Uterus (tissue), 4 donors: ENCODE measurements around the gene EIF3M. TPM values are rescaled to one million over a fixed set of nuclear protein-coding genes. Genes with fewer than 3 reads are reported as not detected.

ENCODE experiments used
- DNase-seq, 2 donors: peaks; one replicate each; pipeline ENCODE4 v3.0.0-alpha.2; 2019 to 2020
- H3K27ac ChIP-seq, 2 donors: fragments of 200-600 bp; sonication (generic); 1 replicate in 1 of 2; 2 replicates in 1 of 2; pipeline ENCODE4 v1.5.1; 2016 to 2018
- H3K27me3 ChIP-seq, 2 donors: fragments of 200-600 bp; sonication (generic); one replicate each; pipeline ENCODE4 v1.5.1; 2018 to 2019; ENCODE audit warnings: control low read depth in 1 of 2
- H3K36me3 ChIP-seq, 2 donors: fragments of 200-600 bp; sonication (generic); one replicate each; pipeline ENCODE4 v1.5.1; 2019; ENCODE audit warnings: control low read depth in 1 of 2
- H3K4me1 ChIP-seq, 2 donors: fragments of 200-600 bp; sonication (generic); one replicate each; pipeline ENCODE4 v1.5.1; 2018 to 2019; ENCODE audit warnings: control low read depth in 1 of 2
- H3K4me3 ChIP-seq, 2 donors: fragments of 200-600 bp; sonication (generic); 1 replicate in 1 of 2; 2 replicates in 1 of 2; pipeline ENCODE4 v1.5.1; 2018 to 2019; ENCODE audit warnings: mild to moderate bottlenecking in 1 of 2
- H3K9me3 ChIP-seq, 2 donors: fragments of 200-600 bp; sonication (generic); one replicate each; pipeline ENCODE4 v1.5.1; 2019; ENCODE audit warnings: control low read depth in 1 of 2
- CTCF ChIP-seq, 4 experiments: fragments of 200-600 bp in 2 of 4; fragments of 450-650 bp in 2 of 4; sonication (generic) in 2 of 4; IDR thresholded peaks; one replicate each; pipeline ENCODE4 v1.5.1; 2016 to 2019; ENCODE audit warnings: antibody characterized with exemption in 4 of 4, mild to moderate bottlenecking in 2 of 4, moderate library complexity in 1 of 4
- POLR2A ChIP-seq, 2 donors: fragments of 450-650 bp; IDR thresholded peaks; one replicate each; pipeline ENCODE4 v1.6.1; 2016; ENCODE audit warnings: antibody characterized with exemption in 2 of 2, mild to moderate bottlenecking in 1 of 2, moderate library complexity in 1 of 2
- intact Hi-C: fragments of 100-400 bp; cut with DNase I; formaldehyde crosslinking; loops from one replicate; pipeline ENCODE4 v1.15.1; 2023; ENCODE audit warnings: low total_unique reads
- total RNA-seq, 4 donors: library from RNA; depleted of rRNA in 3 of 4; stranded (reverse); fragments of >200 nt in 3 of 4; gene quantifications; one replicate each; pipeline versions ENCODE4 v1.1.0 to v1.2.4, GENCODE V29; 2014 to 2023
- donor health status: DM: yes; HTN: yes; CAD: no.

The EIF3M gene
- total RNA-seq, 4 donors from 2014 or later, result 96.8 to 611 (median 225) TPM

- intact Hi-C loops, result no loop called here
- H3K4me1 ChIP-seq, result no peaks in the 10 kb centered on the region
- no peak overlapping the region for H3K27ac ChIP-seq
- H3K4me3 ChIP-seq, result no peak overlapping the region
- no peak for DNase-seq
- H3K27me3 ChIP-seq, result no peaks in the 10 kb centered on the region
- TF ChIP-seq CTCF (IDR thresholded peaks at IDR 0.05), result no peak
- TF ChIP-seq POLR2A (IDR thresholded peaks at IDR 0.05), result no peak
- no peaks in the 10 kb centered on the region for H3K9me3 ChIP-seq
- no peaks in the 10 kb centered on the region for H3K36me3 ChIP-seq
These were observed 28.5 kb upstream of the EIF3M start for GRCh38 chr11:32555091-32555490.

GRCh38 chr11:32555895-32556294 lies 27.7 kb upstream of the EIF3M start:
- no peaks in the 10 kb centered on the region for H3K9me3 ChIP-seq
- TF ChIP-seq CTCF (IDR thresholded peaks at IDR 0.05) (no peak), POLR2A (IDR thresholded peaks at IDR 0.05) (no peak)
- no peak overlapping the region for H3K27ac ChIP-seq
- no peaks in the 10 kb centered on the region for H3K4me1 ChIP-seq
- no peaks in the 10 kb centered on the region for H3K36me3 ChIP-seq
- DNase-seq, result no peak
- no peak overlapping the region for H3K4me3 ChIP-seq
- intact Hi-C loops, result no loop called here
- no peaks in the 10 kb centered on the region for H3K27me3 ChIP-seq

- Histone ChIP-seq H3K9me3 (no peaks in the 10 kb centered on the region), H3K4me1 (no peaks in the 10 kb centered on the region), H3K4me3 (no peak overlapping the region), H3K36me3 (no peaks in the 10 kb centered on the region), H3K27ac (no peak overlapping the region), H3K27me3 (no peaks in the 10 kb centered on the region)
- no peak for DNase-seq
- intact Hi-C loops, result no loop called here
- TF ChIP-seq POLR2A (IDR thresholded peaks at IDR 0.05) (no peak), CTCF (IDR thresholded peaks at IDR 0.05) (no peak)
These were observed 21.8 kb upstream of the EIF3M start for GRCh38 chr11:32561835-32562234.

GRCh38 chr11:32562839-32563599 lies 20.6 kb upstream of the EIF3M start:
- TF ChIP-seq POLR2A (IDR thresholded peaks at IDR 0.05) (no peak), CTCF (IDR thresholded peaks at IDR 0.05) (no peak)
- DNase-seq, result no peak
- intact Hi-C loops, result no loop called here
- Histone ChIP-seq H3K9me3 (no peaks in the 10 kb centered on the region), H3K27me3 (no peaks in the 10 kb centered on the region), H3K4me3 (no peak overlapping the region), H3K36me3 (no peaks in the 10 kb centered on the region), H3K4me1 (no peaks in the 10 kb centered on the region), H3K27ac (peak overlapping the region in 1 of 2 donors; percentile 24)

GRCh38 chr11:32563600-32563959 lies 20.1 kb upstream of the EIF3M start:
- Histone ChIP-seq H3K4me1 (no peaks in the 10 kb centered on the region), H3K9me3 (no peaks in the 10 kb centered on the region), H3K27me3 (no peaks in the 10 kb centered on the region), H3K4me3 (no peak overlapping the region), H3K27ac (no peak overlapping the region), H3K36me3 (no peaks in the 10 kb centered on the region)
- no peak for DNase-seq
- TF ChIP-seq POLR2A (IDR thresholded peaks at IDR 0.05) (no peak), CTCF (IDR thresholded peaks at IDR 0.05) (no peak)
- intact Hi-C loops, result no loop called here
